HFF-Myc (cell line): Measurements from ENCODE around the gene TCEAL7.
"Not testable (repeated sequence)": the region's sequence is repeated elsewhere in the genome, so short reads cannot be mapped to it uniquely, and the experiment has no call there.

Experiments used
- DNase-seq: peaks from one replicate; pipeline ENCODE4 v3.0.0-alpha.2; 2011; ENCODE audit warnings: low read depth; ENCODE audit errors: extremely low read depth
- H3K4me3 ChIP-seq: replicated peaks from 2 replicates; pipeline ENCODE4 v1.5.1; 2011; ENCODE audit warnings: low read depth, mild to moderate bottlenecking, control low read depth, low read length
- CTCF ChIP-seq: IDR thresholded peaks from 2 replicates; pipeline ENCODE4 v1.5.1; 2012; ENCODE audit warnings: mild to moderate bottlenecking, low read depth, low read length, control low read depth; ENCODE audit errors: missing control alignments

Gene TCEAL7

GRCh38 chrX:103356858-103357257, 26.8 kb downstream of the TCEAL7 start:
- no peak for TF ChIP-seq CTCF
- DNase-seq = no peak
- H3K4me3 ChIP-seq = peak overlapping the region; percentile 77

DNA sequence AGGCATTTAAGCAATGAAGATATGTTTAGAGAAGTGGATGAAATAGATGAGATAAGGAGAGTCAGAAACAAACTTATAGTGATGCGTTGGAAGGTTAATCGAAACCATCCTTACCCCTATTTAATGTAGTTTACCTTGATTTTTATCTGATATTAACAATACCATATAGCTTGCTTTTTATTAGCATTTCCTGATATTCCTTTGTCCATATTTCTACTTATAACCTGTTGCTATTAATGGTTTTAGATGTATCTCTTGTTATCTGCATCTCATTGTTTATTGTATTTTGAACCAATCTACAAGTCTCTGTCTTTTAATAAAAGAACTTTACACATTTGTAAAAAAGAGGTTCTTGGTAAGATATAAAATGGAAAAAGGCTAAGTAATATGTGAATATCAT, 27.8 kb downstream of the TCEAL7 start:
- no peak for TF ChIP-seq CTCF
- H3K4me3 ChIP-seq = peak overlapping the region; percentile 77
- DNase-seq = no peak

DNA sequence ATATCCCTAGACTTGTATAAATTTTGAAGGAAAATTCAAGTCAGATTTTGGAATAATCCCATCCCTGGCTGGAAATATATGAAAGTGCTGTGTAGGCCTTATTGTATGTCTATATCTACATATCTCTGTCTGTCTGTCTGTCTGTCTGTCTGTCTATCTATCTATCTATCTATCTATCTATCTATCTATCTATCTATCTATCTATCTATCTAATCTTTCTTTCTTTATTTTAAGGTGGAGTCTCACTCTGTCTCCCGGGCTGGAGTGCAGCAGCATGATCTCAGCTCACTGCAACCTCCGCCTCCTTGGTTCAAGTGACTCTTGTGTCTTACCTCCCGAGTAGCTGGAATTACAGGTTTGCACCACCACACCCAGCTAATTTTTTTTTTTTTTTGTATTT, 29.6 kb downstream of the TCEAL7 start:
- H3K4me3 ChIP-seq, DNase-seq: not testable (repeated sequence)

- no peak for DNase-seq
These were observed 30.1 kb downstream of the TCEAL7 start for GRCh38 chrX:103360092-103360491.

DNA sequence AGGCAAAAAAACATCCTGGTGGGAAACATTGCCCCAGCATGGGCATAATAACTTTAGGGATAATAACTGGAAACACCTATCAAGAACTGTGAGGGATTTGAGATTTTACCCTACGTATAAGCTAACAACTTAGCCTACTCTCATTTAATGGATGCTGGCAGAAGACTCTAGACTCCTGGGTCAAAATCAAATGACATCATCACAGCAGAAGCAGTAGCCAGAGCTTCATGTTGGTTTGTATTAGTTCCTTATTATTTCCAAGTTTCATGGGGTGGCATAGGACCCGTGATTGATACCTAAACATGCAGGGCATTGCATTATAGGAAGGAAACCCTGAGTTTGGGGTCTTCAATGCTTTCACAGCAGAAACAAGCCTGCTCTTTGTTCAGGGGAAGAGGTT, 30.9 kb downstream of the TCEAL7 start:
- no peak for DNase-seq
- TF ChIP-seq CTCF = no peak
- H3K4me3 ChIP-seq = no peak overlapping the region

More at GRCh38 chrX:103360092-103360491, 30.1 kb downstream of the TCEAL7 start:
- H3K4me3 ChIP-seq = no peak overlapping the region
- TF ChIP-seq CTCF = no peak

DNA sequence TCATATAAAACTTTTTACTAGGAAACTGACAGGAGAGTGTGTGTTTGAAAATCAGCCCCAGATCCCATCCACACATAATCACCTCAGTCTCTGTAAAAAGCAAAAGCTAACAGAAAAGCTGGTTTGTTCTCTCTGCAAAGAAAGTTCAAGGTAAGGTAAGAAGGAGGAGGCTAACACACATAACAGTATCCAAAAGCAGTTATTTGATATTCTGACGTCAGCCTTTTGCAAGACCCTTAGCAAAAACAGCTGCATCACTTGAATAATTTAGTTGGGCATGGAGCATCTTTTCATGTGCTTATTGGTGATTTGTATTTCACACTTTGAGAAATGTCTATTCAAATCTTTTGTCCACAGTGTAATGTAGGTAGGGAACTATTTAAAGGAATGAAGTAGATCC, 31.8 kb downstream of the TCEAL7 start:
- TF ChIP-seq CTCF = no peak
- no peak overlapping the region for H3K4me3 ChIP-seq
- no peak for DNase-seq

- no peak for TF ChIP-seq CTCF
- DNase-seq = no peak
- H3K4me3 ChIP-seq = no peak overlapping the region
These were observed 32.4 kb downstream of the TCEAL7 start for GRCh38 chrX:103362474-103362873.

GRCh38 chrX:103363046-103363445, 33.0 kb downstream of the TCEAL7 start:
- TF ChIP-seq CTCF = no peak
- H3K4me3 ChIP-seq = no peak overlapping the region
- no peak for DNase-seq
